HG03097 (cell line): ENCODE data around the gene MZT2A.
A peak's percentile ranks its signal among the peaks of the same experiment; 100 is the strongest.
"Not testable (repeated sequence)": the region's sequence is repeated elsewhere in the genome, so short reads cannot be mapped to it uniquely, and the experiment has no call there.

ENCODE experiments used
- ATAC-seq: cut with Tn5 transposase; IDR thresholded peaks from one replicate; pipeline ENCODE4 v1.9.1; 2021; ENCODE audit not compliant: unreplicated experiment, low FRiP score

Gene MZT2A

GRCh38 chr2:131521524-131521923 lies 29.3 kb upstream of the MZT2A start:
- not testable (repeated sequence) for ATAC-seq

DNA sequence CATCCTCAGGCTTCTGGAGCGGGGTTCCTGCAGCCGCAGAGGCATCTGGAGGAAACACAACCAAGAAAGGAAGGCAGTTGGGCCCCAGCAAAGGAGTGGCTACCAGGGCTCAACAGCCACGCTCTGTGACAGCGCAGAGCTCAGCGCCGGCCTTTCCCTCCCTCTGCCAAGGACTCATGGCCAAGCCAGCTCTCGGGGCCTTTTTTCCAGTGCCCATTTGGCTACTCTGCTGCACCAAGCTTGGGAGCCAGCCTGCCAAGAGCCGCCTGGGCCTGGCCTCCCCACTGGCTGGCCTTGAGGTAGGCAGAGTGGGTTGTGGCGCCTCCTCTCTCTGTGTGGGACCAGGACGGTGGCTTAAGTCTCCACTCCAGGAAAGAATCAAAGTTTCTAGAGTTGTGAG lies 28.3 kb upstream of the MZT2A start:
- no peak for ATAC-seq

- not testable (repeated sequence) for ATAC-seq
Measured at GRCh38 chr2:131519871-131520470, 27.8 kb upstream of the MZT2A start.

DNA sequence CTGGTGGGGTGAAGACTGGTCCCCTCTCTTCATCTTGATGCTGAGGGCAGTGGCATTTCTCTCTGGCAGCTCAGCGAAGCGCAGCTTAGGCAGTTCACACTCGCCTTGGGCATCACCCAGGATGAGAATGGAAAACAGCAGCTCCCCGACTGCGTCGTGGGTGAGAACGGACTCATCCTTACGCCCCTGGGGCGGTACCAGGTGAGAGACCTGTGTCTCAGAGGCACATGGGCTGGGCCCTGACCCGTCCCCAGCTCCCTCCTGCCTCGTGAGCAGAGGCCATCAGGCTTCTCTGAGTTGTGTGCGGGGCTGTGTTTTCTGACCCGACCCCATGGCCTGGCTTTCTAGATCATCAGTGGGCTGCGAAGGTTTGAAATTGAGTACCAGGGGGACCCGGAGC lies 27.3 kb upstream of the MZT2A start:
- ATAC-seq: no peak

DNA sequence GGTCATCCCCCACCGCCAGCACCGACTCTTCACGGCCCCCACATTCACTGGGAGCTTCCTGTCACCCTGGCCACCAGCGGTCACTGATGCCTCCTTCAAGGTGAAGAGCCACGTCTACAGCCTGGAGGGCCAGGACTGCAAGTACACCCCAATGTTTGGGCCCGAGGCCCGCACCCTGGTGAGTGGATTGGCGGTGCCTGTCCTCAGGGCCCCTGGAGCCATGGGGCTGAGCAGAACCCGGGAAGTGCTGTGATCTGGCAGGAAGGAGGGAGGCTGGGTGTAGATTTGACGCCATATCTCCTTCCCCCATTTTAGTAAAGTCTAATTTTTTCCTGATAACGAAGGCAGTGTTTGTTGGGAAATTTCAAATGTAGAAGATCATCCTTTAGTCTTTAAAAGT lies 26.3 kb upstream of the MZT2A start:
- ATAC-seq: not testable (repeated sequence)

- not testable (repeated sequence) for ATAC-seq
Measured at GRCh38 chr2:131517856-131518255, 25.7 kb upstream of the MZT2A start.

GRCh38 chr2:131517106-131517831 lies 25.1 kb upstream of the MZT2A start:
- no peak for ATAC-seq

DNA sequence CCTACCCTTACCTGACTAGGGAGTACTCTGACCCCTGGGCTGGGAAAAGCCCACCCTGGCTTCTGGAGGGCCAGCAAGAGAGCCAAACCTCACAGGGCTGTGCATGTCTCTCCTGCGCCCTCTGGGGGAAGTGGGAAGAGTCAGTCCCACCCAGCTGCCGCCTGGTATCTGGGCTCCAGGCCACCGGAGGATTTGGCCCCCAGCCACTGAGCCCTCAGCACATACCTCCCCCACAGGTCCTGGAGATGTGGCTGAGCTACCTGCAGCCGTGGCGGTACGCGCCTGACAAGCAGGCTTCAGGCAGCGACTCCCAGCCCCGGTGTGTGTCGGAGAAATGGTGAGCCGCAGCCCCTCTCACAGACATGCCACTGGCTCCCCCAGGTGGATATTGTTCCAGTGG lies 24.4 kb upstream of the MZT2A start:
- ATAC-seq: not testable (repeated sequence)

- ATAC-seq: no peak
Measured at GRCh38 chr2:131516011-131516410, 23.8 kb upstream of the MZT2A start.

DNA sequence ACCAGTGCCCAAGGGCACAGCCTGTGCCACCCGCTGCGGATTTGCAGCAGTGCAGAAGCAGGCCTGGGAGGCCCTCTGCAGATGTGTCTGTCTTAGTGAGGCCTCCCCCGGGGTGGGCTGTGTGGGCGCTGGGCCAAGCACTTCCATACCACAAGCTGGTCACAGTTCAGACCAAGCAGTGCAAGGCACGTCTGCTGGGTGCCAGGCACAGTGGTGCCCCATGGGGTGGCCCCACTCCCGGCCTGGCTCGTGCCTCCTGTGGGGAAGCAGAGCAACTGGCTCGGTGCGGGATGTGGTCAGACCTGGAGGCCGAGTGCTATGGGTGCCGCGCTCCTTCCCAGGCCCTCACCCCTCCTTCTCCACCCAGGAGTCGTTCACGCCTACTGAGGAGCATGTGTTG lies 23.0 kb upstream of the MZT2A start:
- ATAC-seq: not testable (repeated sequence)

GRCh38 chr2:131514408-131515166 lies 22.4 kb upstream of the MZT2A start:
- ATAC-seq: peak; percentile 67

DNA sequence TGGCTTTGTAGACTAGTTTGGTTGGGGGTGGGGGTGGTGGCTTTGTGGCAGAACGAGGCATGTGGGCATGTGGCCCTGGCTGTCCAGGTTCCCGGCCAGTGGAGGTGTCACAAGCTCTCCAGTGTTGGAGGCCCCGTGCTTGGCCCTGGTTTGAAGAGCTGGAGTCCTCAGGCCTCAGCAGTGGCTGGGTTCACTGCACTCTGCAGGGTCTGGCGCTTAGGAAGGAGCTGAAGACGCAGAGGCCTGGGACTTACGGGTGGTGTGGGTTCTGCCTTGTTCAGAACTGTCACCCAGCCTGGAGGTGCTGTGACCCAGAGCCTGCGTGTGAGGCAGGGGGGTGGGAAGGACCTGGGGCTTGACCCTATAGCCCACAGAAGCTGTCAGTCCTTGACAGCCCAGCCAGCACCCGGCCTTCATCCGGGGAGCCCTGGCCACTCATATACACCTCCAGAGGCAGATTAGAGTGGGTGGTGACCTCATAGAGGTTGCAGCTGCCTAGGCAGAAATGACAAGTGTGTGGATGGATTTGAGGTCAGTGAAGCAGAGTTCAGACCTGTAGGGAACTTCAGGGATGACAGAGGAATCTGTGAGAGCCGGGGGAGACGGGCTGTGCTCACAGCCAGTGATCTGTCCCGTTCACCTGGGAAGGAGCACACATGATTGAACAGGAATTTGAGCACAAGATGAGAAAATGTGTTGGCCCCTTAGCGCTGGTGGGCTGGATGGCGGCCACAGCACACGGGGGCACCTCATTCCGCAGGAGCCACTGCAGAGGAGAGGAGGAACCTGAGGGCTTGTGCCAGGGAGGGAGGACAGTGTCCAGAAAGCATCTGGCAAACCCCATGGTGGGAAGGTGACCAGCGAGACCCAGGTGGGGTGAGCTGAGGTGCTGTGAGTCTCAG lies 20.0 kb upstream of the MZT2A start:
- not testable (repeated sequence) for ATAC-seq

GRCh38 chr2:131511291-131511968 lies 19.2 kb upstream of the MZT2A start:
- ATAC-seq: not testable (repeated sequence)

DNA sequence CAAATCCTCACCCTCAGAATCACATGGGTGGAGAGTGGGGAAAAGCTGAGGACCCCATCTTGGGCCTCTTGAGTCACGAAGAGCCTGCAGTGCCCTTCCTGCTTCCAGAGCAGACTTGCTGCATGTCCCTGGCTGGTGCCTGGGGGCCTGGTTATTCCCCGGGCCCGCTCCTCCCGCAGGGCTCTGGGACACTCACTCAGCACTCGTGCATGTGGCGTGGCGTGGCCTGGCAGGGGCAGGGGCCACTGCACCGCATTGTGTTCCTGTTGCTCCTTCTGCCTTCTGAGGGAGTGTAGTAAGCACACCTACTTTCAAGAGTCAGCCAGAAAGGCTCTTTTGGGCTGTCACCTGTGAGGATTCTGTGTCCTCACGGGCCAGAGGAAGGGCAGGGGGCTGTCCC lies 17.4 kb upstream of the MZT2A start:
- no peak for ATAC-seq

GRCh38 chr2:131504082-131504750 lies 12.0 kb upstream of the MZT2A start:
- not testable (repeated sequence) for ATAC-seq

DNA sequence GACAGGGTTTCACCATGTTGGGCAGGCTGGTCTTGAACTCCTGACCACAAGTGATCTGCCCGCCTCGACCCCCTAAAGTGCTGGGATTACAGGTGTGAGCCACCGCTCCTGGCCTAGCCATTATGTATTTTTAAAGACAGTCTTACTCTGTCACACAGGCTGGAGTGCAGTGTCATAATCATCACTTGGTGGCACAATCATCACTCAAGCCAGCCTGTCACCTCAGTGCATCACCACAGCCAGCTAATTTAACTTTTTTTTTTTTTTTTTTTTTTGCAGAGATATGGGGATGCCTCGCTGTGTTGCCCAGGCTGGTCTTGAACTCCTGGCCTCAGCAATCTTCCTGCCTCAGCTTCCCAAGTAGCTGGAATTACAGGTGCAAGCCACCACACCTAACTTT lies 11.4 kb upstream of the MZT2A start:
- ATAC-seq: not testable (repeated sequence)

GRCh38 chr2:131498321-131498973 lies 6.2 kb upstream of the MZT2A start:
- peak; percentile 62 for ATAC-seq

GRCh38 chr2:131495506-131495905 lies 3.3 kb upstream of the MZT2A start:
- ATAC-seq: not testable (repeated sequence)
